NCI-H1694 treated with DMSO at 0.1 percent for 48 hours (cell line): Measurements from ENCODE around the gene SLC9A1.

Experiments
- DNase-seq: peaks from one replicate; lab custom pipeline; 2025; lab: John Stamatoyannopoulos, UW

SLC9A1 gene

GRCh38 chr1:27102707-27103468 lies 52.0 kb downstream of the SLC9A1 start:
- peak; percentile 7 for DNase-seq

DNA sequence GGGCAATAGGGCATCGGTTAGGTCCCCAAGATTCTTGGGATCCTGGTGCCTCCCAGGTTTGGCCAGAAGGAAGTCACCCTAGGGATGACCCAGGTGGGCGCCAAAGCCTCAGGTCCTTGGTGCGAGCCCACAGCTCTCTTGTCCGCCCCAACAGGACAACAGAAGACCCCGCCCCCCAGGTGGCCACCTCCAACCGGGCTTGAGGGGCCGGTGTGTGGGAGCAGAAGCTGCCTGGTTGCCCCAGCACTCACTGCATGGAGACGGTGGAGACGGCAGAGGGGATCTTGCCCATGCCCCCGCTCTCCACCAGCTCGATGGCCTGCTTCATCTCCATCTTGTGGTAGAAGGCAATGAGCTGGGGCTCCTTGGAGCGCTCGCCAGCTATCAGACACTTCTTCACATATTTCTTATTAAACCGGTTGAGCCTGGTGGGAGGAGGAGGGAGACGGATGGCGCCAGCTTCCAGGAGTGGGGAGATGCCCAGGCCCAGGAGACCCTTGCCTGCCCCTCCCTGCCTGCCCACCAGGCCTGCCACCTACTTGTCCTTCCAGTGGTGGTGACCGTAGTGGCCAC lies 52.7 kb downstream of the SLC9A1 start:
- DNase-seq: no peak

DNA sequence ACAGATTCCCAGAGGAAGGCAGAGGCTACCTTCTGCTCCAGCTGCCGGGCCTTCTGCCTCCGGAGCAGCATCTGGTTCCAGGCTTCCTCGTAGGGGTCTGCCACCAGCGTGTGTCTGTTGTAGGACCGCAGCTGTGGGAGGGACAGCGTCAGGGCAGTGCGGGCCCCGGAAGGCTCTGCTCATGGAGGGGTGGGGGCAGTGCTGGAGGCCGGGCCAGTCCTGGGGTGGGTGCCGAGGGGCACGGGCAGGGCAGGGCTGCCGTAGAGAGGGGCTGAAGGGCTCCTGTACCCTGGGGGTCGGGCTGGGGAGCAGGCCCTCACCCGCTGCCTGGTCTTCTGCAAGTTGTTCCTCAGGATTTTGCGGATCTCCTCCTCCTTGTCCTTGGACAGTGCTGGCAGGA lies 53.2 kb downstream of the SLC9A1 start:
- DNase-seq: no peak

DNA sequence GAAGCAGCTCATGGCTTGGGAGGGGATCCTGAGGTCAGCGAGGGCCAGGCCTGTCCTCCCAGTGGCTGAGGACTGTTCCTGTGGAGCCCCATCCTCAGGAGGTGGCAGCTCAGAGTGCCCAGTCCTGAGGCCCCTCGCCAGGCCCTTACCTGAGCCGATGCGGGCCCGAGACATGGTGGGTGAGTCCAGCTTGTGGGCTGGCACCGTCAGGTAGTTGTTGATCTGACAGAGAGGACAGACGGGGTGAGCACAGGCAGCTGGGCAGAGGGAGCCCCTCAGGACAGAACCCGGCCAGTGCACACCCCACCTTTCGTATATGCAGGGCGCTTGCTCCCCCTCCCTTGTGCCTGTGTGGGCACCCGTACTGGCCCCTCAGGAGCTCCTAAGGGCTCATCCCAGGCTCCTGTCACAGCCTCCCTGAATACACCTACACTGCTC lies 53.9 kb downstream of the SLC9A1 start:
- no peak for DNase-seq

GRCh38 chr1:27100335-27101053 lies 54.4 kb downstream of the SLC9A1 start:
- DNase-seq: no peak

GRCh38 chr1:27099587-27100334 lies 55.2 kb downstream of the SLC9A1 start:
- no peak for DNase-seq

DNA sequence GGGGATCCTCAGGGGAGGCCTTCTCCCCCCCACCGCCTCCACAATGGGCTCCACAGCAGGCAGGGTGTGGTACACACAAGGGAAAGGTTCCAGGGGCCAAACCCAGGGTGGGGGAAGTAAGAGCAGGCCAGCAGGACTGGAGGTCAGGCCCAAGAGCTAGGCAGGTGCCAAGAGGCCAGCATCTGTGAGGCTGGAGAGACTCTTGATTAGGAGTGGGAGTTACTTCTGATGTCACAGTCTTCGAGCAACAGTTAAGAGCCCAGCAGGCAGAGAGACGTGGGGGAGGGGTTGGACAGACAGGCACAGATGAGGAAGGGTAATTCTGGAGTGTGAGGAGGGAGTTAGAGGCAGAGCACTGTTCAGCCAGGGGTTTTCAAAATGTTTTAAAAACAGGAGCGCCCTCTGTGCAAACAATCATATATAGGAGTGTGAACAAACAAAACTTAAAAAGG lies 55.8 kb downstream of the SLC9A1 start:
- no peak for DNase-seq

GRCh38 chr1:27098431-27099134 lies 56.3 kb downstream of the SLC9A1 start:
- no peak for DNase-seq

GRCh38 chr1:27097484-27097917 lies 57.4 kb downstream of the SLC9A1 start:
- DNase-seq: peak; percentile 48

GRCh38 chr1:27095576-27095975 lies 59.3 kb downstream of the SLC9A1 start:
- DNase-seq: no peak

DNA sequence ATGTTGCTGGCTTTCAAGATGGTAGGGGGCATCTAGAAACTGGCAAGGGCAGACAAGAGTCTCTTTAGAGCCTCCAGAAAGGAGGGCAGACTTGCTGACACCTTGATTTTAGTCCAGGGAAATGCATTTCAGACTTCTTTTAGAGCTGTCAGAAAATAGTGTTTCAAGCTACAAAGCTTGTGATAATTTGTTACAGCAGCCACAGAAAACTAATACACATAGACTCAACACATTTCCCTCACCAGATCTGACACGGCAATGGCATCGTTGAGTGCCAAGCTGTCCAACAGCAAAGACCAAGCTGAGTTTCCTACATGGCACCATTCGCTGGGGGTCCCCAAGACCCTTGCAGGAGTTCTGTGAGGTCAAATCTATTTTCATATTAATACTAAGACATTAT lies 62.0 kb downstream of the SLC9A1 start:
- DNase-seq: no peak

- no peak for DNase-seq
Observed at GRCh38 chr1:27090911-27091310, 64.0 kb downstream of the SLC9A1 start.

DNA sequence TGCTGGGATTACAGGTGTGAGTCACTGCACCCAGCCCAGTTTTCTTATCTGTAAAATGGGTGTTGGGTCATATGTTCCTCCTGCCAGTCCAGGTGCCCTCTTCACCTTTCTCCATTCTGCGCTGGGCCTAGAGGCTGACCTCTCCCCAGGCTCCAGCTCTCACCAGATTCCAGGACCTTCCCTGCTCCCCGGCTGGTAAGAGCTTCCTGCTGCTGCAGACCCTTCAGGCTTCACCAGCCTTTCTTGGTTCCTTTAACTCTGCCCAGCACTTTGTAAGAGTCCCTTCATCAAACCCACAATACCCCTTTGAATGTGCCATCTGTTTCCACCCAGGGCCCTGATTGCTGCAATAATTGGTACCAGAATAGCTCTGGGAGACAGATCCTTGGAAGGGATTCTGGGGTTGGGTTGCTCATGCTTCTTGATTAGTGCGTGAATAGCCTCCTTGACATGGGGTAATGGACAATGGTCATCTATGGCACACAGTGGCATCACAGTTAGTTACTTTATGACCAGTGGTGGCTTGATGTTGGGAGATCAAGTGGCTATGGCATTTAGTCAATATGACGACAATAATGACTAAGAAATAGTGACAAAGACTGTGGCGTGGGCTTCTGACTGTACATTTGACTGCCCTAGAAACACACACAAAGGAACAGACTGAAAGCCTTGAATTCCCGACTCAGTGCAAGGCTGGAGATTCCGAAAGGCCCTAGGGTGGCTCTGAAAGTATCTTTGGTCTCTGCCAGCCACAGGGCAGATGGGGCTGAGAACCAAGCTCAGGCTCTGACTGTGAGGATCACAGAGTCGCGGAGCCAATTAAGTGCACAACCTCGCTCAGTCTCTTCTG lies 67.3 kb downstream of the SLC9A1 start:
- no peak for DNase-seq

- no peak for DNase-seq
Observed at GRCh38 chr1:27086628-27087027, 68.3 kb downstream of the SLC9A1 start.

GRCh38 chr1:27086026-27086425 lies 68.9 kb downstream of the SLC9A1 start:
- no peak for DNase-seq

DNA sequence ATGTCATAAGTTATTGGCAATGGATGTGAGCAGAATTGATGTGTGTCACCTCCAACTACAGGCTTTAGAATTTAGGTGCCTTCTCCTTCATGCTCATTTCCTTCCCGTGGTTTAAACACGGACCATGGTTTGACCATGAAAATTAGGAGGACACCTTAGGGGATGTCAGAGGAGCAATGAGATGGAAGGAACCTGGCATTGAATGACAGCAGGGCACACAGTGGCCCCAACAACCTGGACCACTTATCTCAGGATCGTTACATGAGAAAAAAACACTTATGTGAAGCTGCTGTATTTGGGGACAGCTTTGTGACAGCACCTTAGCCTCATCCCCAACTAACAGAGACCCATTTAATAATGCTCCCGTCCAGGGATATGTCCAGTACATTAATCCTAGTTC lies 70.8 kb downstream of the SLC9A1 start:
- DNase-seq: no peak

- DNase-seq: no peak
Observed at GRCh38 chr1:27077968-27078367, 77.0 kb downstream of the SLC9A1 start.

- no peak for DNase-seq
Observed at GRCh38 chr1:27076803-27077202, 78.1 kb downstream of the SLC9A1 start.

GRCh38 chr1:27074175-27074780 lies 80.6 kb downstream of the SLC9A1 start:
- DNase-seq: no peak

DNA sequence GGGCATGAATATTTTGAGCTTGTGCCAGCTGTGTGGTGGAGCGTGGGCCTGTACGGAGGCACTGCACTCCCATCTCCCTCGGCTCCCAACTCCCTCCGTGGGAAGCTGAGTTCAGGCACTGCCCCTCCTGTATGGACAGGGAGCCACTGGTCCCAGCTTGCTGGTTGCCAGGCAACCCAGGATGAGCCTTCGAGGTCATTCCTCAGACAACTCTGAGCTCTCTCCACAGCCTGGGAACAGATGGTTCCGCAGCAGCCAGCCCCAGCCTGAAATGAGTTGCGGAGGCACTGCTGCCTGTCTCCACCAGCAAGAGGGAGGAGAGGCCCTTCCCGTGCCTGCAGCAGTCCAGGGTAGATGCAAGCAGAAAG lies 83.9 kb downstream of the SLC9A1 start:
- peak; percentile 42 for DNase-seq
